GM12878 (cell line): ENCODE measurements around the gene CADM3. TPM values are rescaled to one million over a fixed set of nuclear protein-coding genes. Genes with fewer than 3 reads are reported as not detected.

Source experiments
- ATAC-seq: fragments of 200-7000 bp; cut with Tn5 transposase; 3 replicates; pipeline ENCODE4 v1.9.1; 2020; ENCODE audit warnings: mild to moderate bottlenecking, moderate library complexity
- BruUV-seq: library from RNA; stranded (reverse); fragments of 400-500 nt; replicated peaks from 2 replicates; lab custom pipeline; 2021; lab: Mats Ljungman, UMichigan
- CTCF ChIA-PET: fragments of 300-600 bp; sonication (Branson Sonifier 250); formaldehyde crosslinking; extraction: SDS; loops from one replicate; lab custom pipeline; 2021; ENCODE audit warnings: inconsistent platforms; lab: Yijun Ruan, JAX
- POLR2A ChIA-PET: fragments of 350-600 bp; formaldehyde crosslinking; extraction: SDS; loops from one replicate; lab custom pipeline; 2021; ENCODE audit warnings: inconsistent platforms; lab: Charles Lee
- RAD21 ChIA-PET: fragments of 300-600 bp; sonication (Branson Sonifier 250); formaldehyde crosslinking; loops from one replicate; lab custom pipeline; 2023; ENCODE audit warnings: antibody characterized with exemption; ENCODE audit not compliant: unreplicated experiment; lab: Charles Lee
- SMC1A ChIA-PET: fragments of 300-600 bp; sonication (Branson Sonifier 250); formaldehyde crosslinking; loops from one replicate; lab custom pipeline; 2023; ENCODE audit not compliant: unreplicated experiment, uncharacterized antibody; lab: Charles Lee
- DNase-seq: peaks from one replicate; pipeline ENCODE4 v3.0.0-alpha.2; 2011; ENCODE audit warnings: low read depth, low spot score
- FAIRE-seq: peaks from 3 replicates; lab custom pipeline; 2011; peaks lifted over from hg19 to GRCh38; lab: Jason Lieb, UNC
- H2AFZ ChIP-seq: 2 replicates; pipeline ENCODE4 v1.6.0; 2011; ENCODE audit warnings: low read depth, low read length, control low read depth; ENCODE audit not compliant: control insufficient read depth
- H3K27ac ChIP-seq: 2 replicates; pipeline ENCODE4 v1.5.1; 2011; ENCODE audit warnings: control low read depth; ENCODE audit not compliant: control insufficient read depth, insufficient read depth
- H3K27me3 ChIP-seq, 2 experiments: replicated peaks in 1 of 2; 2 replicates each; pipeline versions ENCODE4 v1.6.0 to v1.6.1; 2011; ENCODE audit warnings: low read length in 1 of 2; ENCODE audit not compliant: control insufficient read depth in 2 of 2, insufficient read depth in 2 of 2
- H3K36me3 ChIP-seq, 2 experiments: 2 replicates each; pipeline ENCODE4 v1.5.1; 2011; ENCODE audit warnings: low read length in 1 of 2; ENCODE audit not compliant: control insufficient read depth in 2 of 2, insufficient read depth in 2 of 2
- H3K4me1 ChIP-seq: 2 replicates; pipeline ENCODE4 v1.6.1; 2011; ENCODE audit warnings: mild to moderate bottlenecking, low read length, moderate library complexity, mixed read lengths; ENCODE audit not compliant: control insufficient read depth, insufficient read depth
- H3K4me2 ChIP-seq: 2 replicates; pipeline ENCODE4 v1.6.0; 2011; ENCODE audit warnings: control low read depth; ENCODE audit not compliant: control insufficient read depth, insufficient read depth
- H3K4me3 ChIP-seq: fragments of 200-600 bp; sonication (generic); 2 replicates; pipeline ENCODE4 v1.5.1; 2016
- H3K79me2 ChIP-seq: 2 replicates; pipeline ENCODE4 v1.6.0; 2011; ENCODE audit warnings: low read length; ENCODE audit not compliant: control insufficient read depth, insufficient read depth
- H3K9ac ChIP-seq: 2 replicates; pipeline ENCODE4 v1.8.0; 2011; ENCODE audit warnings: low read length, control low read depth, mixed read lengths; ENCODE audit not compliant: control insufficient read depth, insufficient read depth
- H3K9me3 ChIP-seq: replicated peaks from 3 replicates; pipeline ENCODE4 v1.5.1; 2011; ENCODE audit warnings: mild to moderate bottlenecking, low read length; ENCODE audit not compliant: control insufficient read depth, insufficient read depth
- H4K20me1 ChIP-seq: 2 replicates; pipeline ENCODE4 v1.6.0; 2011; ENCODE audit not compliant: control insufficient read depth, insufficient read depth
- CHD2 ChIP-seq: IDR thresholded peaks from 2 replicates; pipeline ENCODE4 v1.6.1; 2011; ENCODE audit warnings: low read depth, low read length, improper control_type of control experiment, borderline replicate concordance
- CREM ChIP-seq: IDR thresholded peaks from 2 replicates; pipeline ENCODE4 v1.6.1; 2014; ENCODE audit warnings: antibody characterized with exemption, low read depth
- IKZF1 ChIP-seq: fragments of 450-650 bp; conservative IDR thresholded peaks from 2 replicates; pipeline ENCODE4 v1.6.1; 2017; ENCODE audit warnings: antibody characterized with exemption, mild to moderate bottlenecking
- MTA3 ChIP-seq: IDR thresholded peaks from 2 replicates; pipeline ENCODE4 v1.6.1; 2012; ENCODE audit warnings: low read length, inconsistent platforms, borderline replicate concordance
- NFIC ChIP-seq: IDR thresholded peaks from 2 replicates; pipeline ENCODE4 v1.6.1; 2012; ENCODE audit warnings: low read depth, mild to moderate bottlenecking, inconsistent platforms, low read length, moderate library complexity
- NFYB ChIP-seq: IDR thresholded peaks from 2 replicates; pipeline ENCODE4 v1.6.1; 2011; ENCODE audit warnings: low read depth, mild to moderate bottlenecking, low read length, improper control_type of control experiment, moderate library complexity; ENCODE audit not compliant: insufficient read depth
- POLR2AphosphoS2 ChIP-seq: IDR thresholded peaks from 2 replicates; pipeline ENCODE4 v1.6.1; 2011; ENCODE audit warnings: low read depth, mild to moderate bottlenecking, low read length, improper control_type of control experiment, moderate library complexity
- RB1 ChIP-seq: fragments of 450-650 bp; formaldehyde crosslinking; IDR thresholded peaks from 2 replicates; pipeline ENCODE4 v1.6.1; 2017; ENCODE audit warnings: mild to moderate bottlenecking, borderline replicate concordance
- RELA ChIP-seq: fragments of 450-650 bp; IDR thresholded peaks from 2 replicates; pipeline ENCODE4 v1.8.0; 2014; ENCODE audit warnings: borderline replicate concordance; ENCODE audit not compliant: partially characterized antibody
- TBL1XR1 ChIP-seq: IDR thresholded peaks from 2 replicates; pipeline ENCODE4 v1.6.1; 2012; ENCODE audit warnings: low read depth, low read length, improper control_type of control experiment
- ZNF622 ChIP-seq: fragments of 450-650 bp; IDR thresholded peaks from 2 replicates; pipeline ENCODE4 v1.6.1; 2017; ENCODE audit warnings: mild to moderate bottlenecking, inconsistent platforms
- WGBS: methylation state at CpG from one replicate; pipeline ENCODE4 v1.1.6; 2016; ENCODE audit warnings: low lambda C conversion rate; ENCODE audit not compliant: insufficient replicate concordance, insufficient coverage; ENCODE audit errors: missing lambda C conversion rate; 5-methylcytosine and 5-hydroxymethylcytosine counted together
- in situ Hi-C: fragments of 300-500 bp; cut with MboI; formaldehyde crosslinking; loops from 9 replicates; pipeline ENCODE4 v1.14.3; 2018; ENCODE audit warnings: mixed read lengths
- intact Hi-C: fragments of 100-400 bp; cut with micrococcal nuclease; formaldehyde crosslinking; loops from one replicate; pipeline ENCODE4 v1.14.2; 2022; ENCODE audit not compliant: unreplicated experiment
- polyA plus RNA-seq, 11 experiments: library from polyadenylated mRNA; depleted of rRNA in 4 of 11; unstranded in 6 of 11; stranded (reverse) in 5 of 11; fragments of >200 nt; fragmentation: Nextera tagmentation in 4 of 11; fragmentation: Illumina TruSeq in 1 of 11; extraction: Ambion mirVana in 4 of 11; extraction: Trizol in 1 of 11; gene quantifications; 1 replicate in 1 of 11; 2 replicates in 10 of 11; pipeline versions ENCODE4 v1.2.1 to v1.2.3, GENCODE V29; 2011 to 2016; ENCODE audit warnings: inconsistent platforms in 2 of 11, missing spikeins in 2 of 11, low read depth in 1 of 11
- total RNA-seq, 4 experiments: library from RNA; depleted of rRNA in 3 of 4; stranded (reverse); fragments of >200 nt in 3 of 4; fragmentation: Illumina TruSeq in 1 of 4; extraction: Trizol in 1 of 4; gene quantifications; 2 replicates each; pipeline versions ENCODE4 v1.2.1 to v1.2.3, GENCODE V29; 2013 to 2021
- TF ChIP-seq, protein P1 (sequence below), 3 experiments: IDR thresholded peaks in 2 of 3; conservative IDR thresholded peaks in 1 of 3; 2 replicates each; pipeline ENCODE4 v1.5.1; 2011; ENCODE audit warnings: low read depth in 3 of 3, low read length in 3 of 3, mild to moderate bottlenecking in 3 of 3, control low read depth in 2 of 3, moderate library complexity in 2 of 3, inconsistent platforms in 1 of 3, mixed read lengths in 1 of 3; ENCODE audit not compliant: control insufficient read depth in 2 of 3, insufficient read depth in 1 of 3; ENCODE audit errors: extremely low read depth in 1 of 3
- TF ChIP-seq, protein P2 (sequence below): fragments of 450-650 bp; IDR thresholded peaks from 2 replicates; pipeline ENCODE4 v1.6.1; 2017; ENCODE audit warnings: mild to moderate bottlenecking, low read depth, inconsistent platforms; ENCODE audit not compliant: poor library complexity, severe bottlenecking
- TF ChIP-seq, protein P3 (sequence below): IDR thresholded peaks from 2 replicates; pipeline ENCODE4 v1.6.1; 2011; ENCODE audit warnings: low read depth, mild to moderate bottlenecking, low read length, moderate library complexity, borderline replicate concordance; ENCODE audit errors: extremely low read depth
- TF ChIP-seq, protein P4 (sequence below): fragments of 450-650 bp; formaldehyde crosslinking; IDR thresholded peaks from 2 replicates; pipeline ENCODE4 v1.5.0; 2022; ENCODE audit warnings: mild to moderate bottlenecking, missing genetic modification characterization

Gene CADM3
- total and polyA plus RNA-seq, 10 of the 15 experiments (the other 5 are each of a cell fraction or from before 2014, with no cell fraction given), result 0.04 to 0.37 TPM; not detected in 8

DNA sequence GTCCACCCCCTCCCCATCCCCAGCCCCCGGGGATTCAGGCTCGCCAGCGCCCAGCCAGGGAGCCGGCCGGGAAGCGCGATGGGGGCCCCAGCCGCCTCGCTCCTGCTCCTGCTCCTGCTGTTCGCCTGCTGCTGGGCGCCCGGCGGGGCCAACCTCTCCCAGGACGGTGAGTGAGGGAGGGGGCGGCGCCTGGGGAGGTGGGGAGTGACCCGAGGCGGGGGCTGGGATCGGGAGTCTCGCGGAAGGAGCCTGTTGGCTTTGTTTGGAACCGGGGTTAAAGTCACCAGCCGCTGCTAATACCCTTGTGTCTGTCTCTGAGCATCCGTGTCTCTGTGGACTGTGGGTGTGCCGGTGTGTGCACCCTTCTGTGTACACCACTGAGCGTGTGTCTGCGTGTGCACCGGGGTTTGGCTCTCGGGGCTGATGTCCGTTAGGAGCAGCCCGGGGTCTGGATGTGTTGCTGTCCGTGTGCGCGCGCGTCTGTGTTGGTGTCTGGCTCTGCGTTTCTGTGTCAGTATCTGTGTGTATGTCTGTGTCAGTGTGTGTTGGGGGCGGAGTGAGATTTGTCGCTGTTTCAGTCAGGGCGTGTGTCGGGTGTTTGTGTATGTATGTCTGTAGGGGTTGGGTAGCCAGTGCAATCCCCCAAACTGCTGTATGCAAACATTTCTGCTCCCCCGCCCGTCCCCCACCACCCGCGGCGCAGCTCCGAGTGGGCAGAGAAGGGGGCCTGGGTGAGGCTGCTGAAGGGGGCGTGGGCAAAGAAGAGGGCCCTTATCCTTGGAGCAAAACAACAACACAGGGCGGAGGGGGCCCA lies 480 bp downstream of the CADM3 start:
- Histone ChIP-seq H3K79me2 (no peaks in the 10 kb centered on the region), H3K4me1 (no peaks in the 10 kb centered on the region), H3K4me3 (no peak overlapping the region), H4K20me1 (no peaks in the 10 kb centered on the region), H3K36me3 (no peaks in the 10 kb centered on the region), H3K4me2 (no peak overlapping the region), H3K9me3 (no peaks in the 10 kb centered on the region), H3K27me3 (peaks cover 1 to 10% of the 10 kb centered on the region in 2 experiments), H2AFZ (no peak overlapping the region), H3K9ac (no peak overlapping the region), H3K27ac (no peak overlapping the region)
- intact Hi-C loops, result no loop called here
- FAIRE-seq, result no peak
- ChIA-PET SMC1A (no interaction called here), RAD21 (no interaction called here), CTCF (interaction anchor here (0.7 kb wide), 1 partner anchor 39 kb away, joined by 3 read pairs; no protein-coding TSS in a partner anchor), POLR2A (interaction anchor here (0.6 kb wide), 1 partner anchor 288 kb away, joined by 7 read pairs; no protein-coding TSS in a partner anchor)
- no peak; the same call in 2 of the 3 replicates for ATAC-seq
- DNase-seq, result no peak
- BruUV-seq, result no TSS peak
- in situ Hi-C loops, result no loop called here
- 17% methylated on average over 46 of the region's 49 CpGs for WGBS
- TF ChIP-seq, protein P1, sequence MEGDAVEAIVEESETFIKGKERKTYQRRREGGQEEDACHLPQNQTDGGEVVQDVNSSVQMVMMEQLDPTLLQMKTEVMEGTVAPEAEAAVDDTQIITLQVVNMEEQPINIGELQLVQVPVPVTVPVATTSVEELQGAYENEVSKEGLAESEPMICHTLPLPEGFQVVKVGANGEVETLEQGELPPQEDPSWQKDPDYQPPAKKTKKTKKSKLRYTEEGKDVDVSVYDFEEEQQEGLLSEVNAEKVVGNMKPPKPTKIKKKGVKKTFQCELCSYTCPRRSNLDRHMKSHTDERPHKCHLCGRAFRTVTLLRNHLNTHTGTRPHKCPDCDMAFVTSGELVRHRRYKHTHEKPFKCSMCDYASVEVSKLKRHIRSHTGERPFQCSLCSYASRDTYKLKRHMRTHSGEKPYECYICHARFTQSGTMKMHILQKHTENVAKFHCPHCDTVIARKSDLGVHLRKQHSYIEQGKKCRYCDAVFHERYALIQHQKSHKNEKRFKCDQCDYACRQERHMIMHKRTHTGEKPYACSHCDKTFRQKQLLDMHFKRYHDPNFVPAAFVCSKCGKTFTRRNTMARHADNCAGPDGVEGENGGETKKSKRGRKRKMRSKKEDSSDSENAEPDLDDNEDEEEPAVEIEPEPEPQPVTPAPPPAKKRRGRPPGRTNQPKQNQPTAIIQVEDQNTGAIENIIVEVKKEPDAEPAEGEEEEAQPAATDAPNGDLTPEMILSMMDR (IDR thresholded peaks at IDR 0.05 in 2 of 3, conservative IDR thresholded peaks at IDR 0.05 in 1 of 3; ENCODE audit: control insufficient read depth in 2 of 3, extremely low read depth in 1 of 3, insufficient read depth in 1 of 3, low read depth in 3 of 3, low read length in 3 of 3), result no peak
- TF ChIP-seq CHD2, result no peak
- TF ChIP-seq ZNF622, result no peak
- TF ChIP-seq MTA3, result no peak
- no peak for TF ChIP-seq RELA
- TF ChIP-seq IKZF1, result no peak
- no peak for TF ChIP-seq NFYB
- TF ChIP-seq, protein P2, sequence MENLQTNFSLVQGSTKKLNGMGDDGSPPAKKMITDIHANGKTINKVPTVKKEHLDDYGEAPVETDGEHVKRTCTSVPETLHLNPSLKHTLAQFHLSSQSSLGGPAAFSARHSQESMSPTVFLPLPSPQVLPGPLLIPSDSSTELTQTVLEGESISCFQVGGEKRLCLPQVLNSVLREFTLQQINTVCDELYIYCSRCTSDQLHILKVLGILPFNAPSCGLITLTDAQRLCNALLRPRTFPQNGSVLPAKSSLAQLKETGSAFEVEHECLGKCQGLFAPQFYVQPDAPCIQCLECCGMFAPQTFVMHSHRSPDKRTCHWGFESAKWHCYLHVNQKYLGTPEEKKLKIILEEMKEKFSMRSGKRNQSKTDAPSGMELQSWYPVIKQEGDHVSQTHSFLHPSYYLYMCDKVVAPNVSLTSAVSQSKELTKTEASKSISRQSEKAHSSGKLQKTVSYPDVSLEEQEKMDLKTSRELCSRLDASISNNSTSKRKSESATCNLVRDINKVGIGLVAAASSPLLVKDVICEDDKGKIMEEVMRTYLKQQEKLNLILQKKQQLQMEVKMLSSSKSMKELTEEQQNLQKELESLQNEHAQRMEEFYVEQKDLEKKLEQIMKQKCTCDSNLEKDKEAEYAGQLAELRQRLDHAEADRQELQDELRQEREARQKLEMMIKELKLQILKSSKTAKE, result no peak
- no peak for TF ChIP-seq RB1
- TF ChIP-seq, protein P3, sequence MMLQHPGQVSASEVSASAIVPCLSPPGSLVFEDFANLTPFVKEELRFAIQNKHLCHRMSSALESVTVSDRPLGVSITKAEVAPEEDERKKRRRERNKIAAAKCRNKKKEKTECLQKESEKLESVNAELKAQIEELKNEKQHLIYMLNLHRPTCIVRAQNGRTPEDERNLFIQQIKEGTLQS, result no peak
- no peak for TF ChIP-seq TBL1XR1
- TF ChIP-seq NFIC, result no peak
- TF ChIP-seq, protein P4, sequence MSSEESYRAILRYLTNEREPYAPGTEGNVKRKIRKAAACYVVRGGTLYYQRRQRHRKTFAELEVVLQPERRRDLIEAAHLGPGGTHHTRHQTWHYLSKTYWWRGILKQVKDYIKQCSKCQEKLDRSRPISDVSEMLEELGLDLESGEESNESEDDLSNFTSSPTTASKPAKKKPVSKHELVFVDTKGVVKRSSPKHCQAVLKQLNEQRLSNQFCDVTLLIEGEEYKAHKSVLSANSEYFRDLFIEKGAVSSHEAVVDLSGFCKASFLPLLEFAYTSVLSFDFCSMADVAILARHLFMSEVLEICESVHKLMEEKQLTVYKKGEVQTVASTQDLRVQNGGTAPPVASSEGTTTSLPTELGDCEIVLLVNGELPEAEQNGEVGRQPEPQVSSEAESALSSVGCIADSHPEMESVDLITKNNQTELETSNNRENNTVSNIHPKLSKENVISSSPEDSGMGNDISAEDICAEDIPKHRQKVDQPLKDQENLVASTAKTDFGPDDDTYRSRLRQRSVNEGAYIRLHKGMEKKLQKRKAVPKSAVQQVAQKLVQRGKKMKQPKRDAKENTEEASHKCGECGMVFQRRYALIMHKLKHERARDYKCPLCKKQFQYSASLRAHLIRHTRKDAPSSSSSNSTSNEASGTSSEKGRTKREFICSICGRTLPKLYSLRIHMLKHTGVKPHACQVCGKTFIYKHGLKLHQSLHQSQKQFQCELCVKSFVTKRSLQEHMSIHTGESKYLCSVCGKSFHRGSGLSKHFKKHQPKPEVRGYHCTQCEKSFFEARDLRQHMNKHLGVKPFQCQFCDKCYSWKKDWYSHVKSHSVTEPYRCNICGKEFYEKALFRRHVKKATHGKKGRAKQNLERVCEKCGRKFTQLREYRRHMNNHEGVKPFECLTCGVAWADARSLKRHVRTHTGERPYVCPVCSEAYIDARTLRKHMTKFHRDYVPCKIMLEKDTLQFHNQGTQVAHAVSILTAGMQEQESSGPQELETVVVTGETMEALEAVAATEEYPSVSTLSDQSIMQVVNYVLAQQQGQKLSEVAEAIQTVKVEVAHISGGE, result no peak
- TF ChIP-seq POLR2AphosphoS2, result no peak
- TF ChIP-seq CREM, result no peak
- TF ChIP-seq, all 136 proteins: peak for 0
